H1 (cell line): ENCODE measurements around the gene ARMC7. TPM values are rescaled to one million over a fixed set of nuclear protein-coding genes. Genes with fewer than 3 reads are reported as not detected.

Experiments used
- CTCF ChIA-PET: fragments of 300-600 bp; sonication (Branson Sonifier 250); formaldehyde crosslinking; loops from one replicate; lab custom pipeline; 2021; ENCODE audit not compliant: partially characterized antibody; lab: Charles Lee
- POLR2A ChIA-PET: fragments of 300-600 bp; sonication (Branson Sonifier 250); formaldehyde crosslinking; loops from one replicate; lab custom pipeline; 2021; ENCODE audit warnings: inconsistent platforms; ENCODE audit not compliant: partially characterized antibody; lab: Charles Lee
- DNase-seq, 2 experiments: peaks; one replicate each; pipeline versions ENCODE4 v3.0.0 to v3.0.0-alpha.2; 2010 to 2022; ENCODE audit warnings: low spot score in 2 of 2, low read depth in 1 of 2, mixed read lengths in 1 of 2
- FAIRE-seq: peaks from 2 replicates; lab custom pipeline; 2011; peaks lifted over from hg19 to GRCh38; lab: Jason Lieb, UNC
- H2AFZ ChIP-seq: 2 replicates; pipeline ENCODE4 v1.8.1; 2012; ENCODE audit warnings: low read length, inconsistent platforms
- H2AK5ac ChIP-seq: 2 replicates; pipeline ENCODE4 v1.6.1; 2013; ENCODE audit warnings: low read depth, low read length
- H2BK120ac ChIP-seq: replicated peaks from 2 replicates; pipeline ENCODE3; 2013; ENCODE audit warnings: low read depth, low read length, inconsistent platforms
- H2BK12ac ChIP-seq: 2 replicates; pipeline ENCODE4 v1.6.1; 2013; ENCODE audit warnings: low read depth, low read length
- H2BK15ac ChIP-seq: 2 replicates; pipeline ENCODE4 v1.6.1; 2013; ENCODE audit warnings: low read length
- H2BK20ac ChIP-seq: 2 replicates; pipeline ENCODE4 v1.6.1; 2013; ENCODE audit warnings: low read length
- H2BK5ac ChIP-seq: 2 replicates; pipeline ENCODE4 v1.6.1; 2013; ENCODE audit warnings: low read depth, low read length
- H3K14ac ChIP-seq: 2 replicates; pipeline ENCODE4 v1.6.1; 2013; ENCODE audit warnings: inconsistent platforms; ENCODE audit not compliant: insufficient read length
- H3K18ac ChIP-seq: 2 replicates; pipeline ENCODE4 v1.6.1; 2013; ENCODE audit warnings: low read length; ENCODE audit errors: extremely low read depth
- H3K23ac ChIP-seq: 2 replicates; pipeline ENCODE4 v1.6.1; 2013; ENCODE audit warnings: inconsistent platforms; ENCODE audit not compliant: insufficient read length
- H3K23me2 ChIP-seq: 2 replicates; pipeline ENCODE4 v1.6.1; 2013; ENCODE audit warnings: low read depth, low read length
- H3K27ac ChIP-seq: 2 replicates; pipeline ENCODE4 v1.6.1; 2011; ENCODE audit warnings: low read depth, low read length, inconsistent platforms
- H3K27me3 ChIP-seq, 4 experiments: replicated peaks in 1 of 4; 1 replicate in 1 of 4; 2 replicates in 3 of 4; pipeline versions ENCODE4 v1.6.1 to v1.8.1; 2011 to 2013; ENCODE audit warnings: low read length in 3 of 4, mild to moderate bottlenecking in 3 of 4, inconsistent platforms in 2 of 4, mixed read lengths in 2 of 4, moderate library complexity in 1 of 4; ENCODE audit not compliant: control insufficient read depth in 3 of 4, insufficient read depth in 3 of 4; ENCODE audit errors: extremely low read depth in 1 of 4
- H3K36me3 ChIP-seq, 4 experiments: 2 replicates each; pipeline versions ENCODE4 v1.6.1 to v1.8.1; 2011 to 2013; ENCODE audit warnings: mild to moderate bottlenecking in 4 of 4, low read length in 3 of 4, moderate library complexity in 2 of 4, control low read depth in 1 of 4, inconsistent platforms in 1 of 4; ENCODE audit not compliant: insufficient read depth in 4 of 4, control insufficient read depth in 2 of 4
- H3K4ac ChIP-seq: replicated peaks from 2 replicates; pipeline ENCODE3; 2013; ENCODE audit warnings: low read length, low read depth, mixed read lengths, inconsistent platforms; ENCODE audit not compliant: insufficient read length
- H3K4me1 ChIP-seq, 4 experiments: replicated peaks in 1 of 4; 1 replicate in 1 of 4; 2 replicates in 3 of 4; pipeline versions ENCODE4 v1.6.1 to v1.8.1; 2011 to 2013; ENCODE audit warnings: low read length in 3 of 4, inconsistent platforms in 2 of 4, mixed read lengths in 1 of 4; ENCODE audit not compliant: insufficient read depth in 4 of 4, control insufficient read depth in 3 of 4
- H3K4me2 ChIP-seq, 2 experiments: 2 replicates each; pipeline versions ENCODE4 v1.6.1 to v1.8.1; 2011 to 2013; ENCODE audit warnings: low read depth in 2 of 2, low read length in 2 of 2, control low read depth in 1 of 2, inconsistent platforms in 1 of 2, mild to moderate bottlenecking in 1 of 2; ENCODE audit not compliant: insufficient read depth in 1 of 2
- H3K4me3 ChIP-seq, 4 experiments: fragments of 200-600, 300-600 bp in 1 of 4; sonication (generic), shearing (Covaris generic), sonication (Bioruptor Twin) in 1 of 4; 2 replicates each; pipeline versions ENCODE4 v1.5.1 to v1.8.1; 2011 to 2016; ENCODE audit warnings: low read length in 4 of 4, low read depth in 3 of 4, control low read depth in 2 of 4, inconsistent platforms in 2 of 4, mild to moderate bottlenecking in 2 of 4, mixed read lengths in 1 of 4, moderate library complexity in 1 of 4; ENCODE audit not compliant: insufficient read depth in 2 of 4; ENCODE audit errors: extremely low read depth in 1 of 4
- H3K56ac ChIP-seq: replicated peaks from 2 replicates; pipeline ENCODE3; 2013; ENCODE audit warnings: low read depth, mild to moderate bottlenecking, mixed read lengths, low read length, inconsistent platforms; ENCODE audit not compliant: insufficient read length
- H3K79me1 ChIP-seq: 2 replicates; pipeline ENCODE4 v1.6.1; 2013; ENCODE audit warnings: low read depth, low read length, control low read depth
- H3K79me2 ChIP-seq, 2 experiments: 2 replicates each; pipeline versions ENCODE4 v1.6.1 to v1.8.1; 2012 to 2013; ENCODE audit warnings: low read length in 2 of 2, mild to moderate bottlenecking in 2 of 2, inconsistent platforms in 1 of 2; ENCODE audit not compliant: insufficient read depth in 2 of 2, control insufficient read depth in 1 of 2
- H3K9ac ChIP-seq, 4 experiments: replicated peaks in 1 of 4; 1 replicate in 1 of 4; 2 replicates in 3 of 4; pipeline versions ENCODE4 v1.6.1 to v1.8.1; 2011 to 2013; ENCODE audit warnings: low read depth in 3 of 4, low read length in 3 of 4, control low read depth in 2 of 4, mild to moderate bottlenecking in 2 of 4, moderate library complexity in 2 of 4, inconsistent platforms in 1 of 4; ENCODE audit errors: extremely low read depth in 1 of 4
- H3K9me3 ChIP-seq, 2 experiments: 2 replicates each; pipeline versions ENCODE4 v1.6.1 to v1.8.1; 2012 to 2013; ENCODE audit warnings: mild to moderate bottlenecking in 2 of 2, moderate library complexity in 2 of 2, control low read depth in 1 of 2, inconsistent platforms in 1 of 2, low read depth in 1 of 2, low read length in 1 of 2, mixed read lengths in 1 of 2; ENCODE audit not compliant: insufficient read depth in 2 of 2
- H4K20me1 ChIP-seq, 2 experiments: replicated peaks in 1 of 2; 2 replicates each; pipeline versions ENCODE3 to v1.8.1; 2011 to 2013; ENCODE audit warnings: inconsistent platforms in 2 of 2, low read length in 2 of 2, mild to moderate bottlenecking in 1 of 2; ENCODE audit not compliant: insufficient read depth in 2 of 2, control insufficient read depth in 1 of 2
- H4K5ac ChIP-seq: 2 replicates; pipeline ENCODE4 v1.6.1; 2013; ENCODE audit warnings: low read length, low read depth, mixed read lengths, inconsistent platforms; ENCODE audit not compliant: insufficient read length
- H4K8ac ChIP-seq: 2 replicates; pipeline ENCODE4 v1.8.0; 2013; ENCODE audit warnings: mild to moderate bottlenecking, moderate library complexity, low read length, inconsistent platforms; ENCODE audit not compliant: insufficient read depth; ENCODE audit errors: extremely low read depth
- H4K91ac ChIP-seq: replicated peaks from 2 replicates; pipeline ENCODE3; 2013; ENCODE audit warnings: low read length, mixed read lengths, inconsistent platforms; ENCODE audit not compliant: insufficient read length
- CBX5 ChIP-seq: fragments of 300-800, 300-1000 bp; sonication (generic); IDR thresholded peaks from 2 replicates; pipeline ENCODE4 v1.7.1; 2016; ENCODE audit warnings: antibody characterized with exemption, low read length, low read depth
- GTF2F1 ChIP-seq: IDR thresholded peaks from 2 replicates; pipeline ENCODE4 v1.6.1; 2012; ENCODE audit warnings: low read depth, low read length, improper control_type of control experiment, borderline replicate concordance
- POLR2A ChIP-seq, 2 experiments: IDR thresholded peaks; 1 replicate in 1 of 2; 2 replicates in 1 of 2; pipeline ENCODE4 v1.6.1; 2011; ENCODE audit warnings: low read depth in 2 of 2, low read length in 2 of 2, mild to moderate bottlenecking in 2 of 2; ENCODE audit errors: control extremely low read depth in 1 of 2
- RAD21 ChIP-seq, 2 experiments: IDR thresholded peaks in 1 of 2; conservative IDR thresholded peaks in 1 of 2; 2 replicates each; pipeline ENCODE4 v1.6.1; 2011; ENCODE audit warnings: low read depth in 2 of 2, low read length in 2 of 2, improper control_type of control experiment in 1 of 2, inconsistent platforms in 1 of 2, mild to moderate bottlenecking in 1 of 2, moderate library complexity in 1 of 2
- WGBS, 2 experiments: shearing (Covaris generic) in 1 of 2; methylation state at CpG; one replicate each; pipeline versions ENCODE4 v1.1.6 to v1.1.7; 2013 to 2015; ENCODE audit warnings: low lambda C conversion rate in 2 of 2, mixed read lengths in 2 of 2, inconsistent platforms in 1 of 2, low coverage in 1 of 2, missing lambda C conversion rate in 1 of 2; ENCODE audit not compliant: insufficient replicate concordance in 2 of 2, insufficient coverage in 1 of 2, insufficient read length in 1 of 2; ENCODE audit errors: extremely low coverage in 1 of 2, missing lambda C conversion rate in 1 of 2; 5-methylcytosine and 5-hydroxymethylcytosine counted together
- polyA plus RNA-seq, 7 experiments: library from polyadenylated mRNA; depleted of rRNA in 3 of 7; stranded (reverse) in 5 of 7; unstranded in 2 of 7; fragments of >200 nt in 5 of 7; fragments of 200-250 nt in 2 of 7; gene quantifications; 1 replicate in 5 of 7; 2 replicates in 1 of 7; 4 replicates in 1 of 7; pipeline versions ENCODE4 v1.2.1 to v1.2.3, GENCODE V29; 2011 to 2013; ENCODE audit warnings: missing spikeins in 2 of 7, mixed read lengths in 2 of 7
- total RNA-seq: library from RNA; stranded (reverse); fragmentation: NEBNext Ultra II Directional; extraction: Animal tissue kit (Norgen Biotek cat#: 25700); gene quantifications from 2 replicates; pipeline ENCODE4 v1.2.1, GENCODE V29; 2021

ARMC7 gene
- total and polyA plus RNA-seq, 2 of the 8 experiments (the other 6 are each of a cell fraction or from before 2014, with no cell fraction given): 9.8 to 13.6 TPM

GRCh38 chr17:75125984-75126383, 16.2 kb downstream of the ARMC7 start:
- H4K91ac ChIP-seq: no peak overlapping the region
- no peak overlapping the region for H3K4ac ChIP-seq
- ChIA-PET CTCF (interaction anchor here (0.7 to 12.9 kb wide), 8 partner anchors 12 to 286 kb away, joined by 3 to 239 read pairs (median 4); partner anchors contain the start of gene ARMC7), POLR2A (interaction anchor here (1.1 to 13.9 kb wide), 7 partner anchors 8 to 62 kb away, joined by 3 to 134 read pairs (median 7); no protein-coding TSS in a partner anchor)
- no peak overlapping the region for H3K56ac ChIP-seq
- no peak overlapping the region for H4K8ac ChIP-seq
- no peaks in the 10 kb centered on the region; a peak in 1 of 7 replicates for H3K27me3 ChIP-seq
- H2AFZ ChIP-seq: no peak overlapping the region
- no peak overlapping the region for H2BK15ac ChIP-seq
- no peaks in the 10 kb centered on the region; the same call in 1 of the 2 replicates for H3K79me1 ChIP-seq
- H3K23me2 ChIP-seq: 0 out of 2 replicates have a peak, but pooled peaks cover 2% of the 10 kb centered on the region
- no peak overlapping the region for H2BK120ac ChIP-seq
- H3K9ac ChIP-seq: no peak overlapping the region; a peak in 1 of 7 replicates
- H3K27ac ChIP-seq: 0 out of 2 replicates have a peak overlapping the region, but pooled peaks have one; percentile 10
- no peak overlapping the region for H4K5ac ChIP-seq
- H2BK12ac ChIP-seq: no peak overlapping the region
- FAIRE-seq (no peak), DNase-seq (no peak)
- H3K79me2 ChIP-seq: peaks cover 0 to 9% of the 10 kb centered on the region in 2 experiments; a peak in 1 of 4 replicates
- H3K14ac ChIP-seq: no peak overlapping the region
- H3K23ac ChIP-seq: no peak overlapping the region
- no peak overlapping the region for H3K4me3 ChIP-seq
- H2BK20ac ChIP-seq: no peak overlapping the region
- H2BK5ac ChIP-seq: no peak overlapping the region
- no peaks in the 10 kb centered on the region for H3K9me3 ChIP-seq
- no peak overlapping the region for H2AK5ac ChIP-seq
- H3K4me1 ChIP-seq: peaks cover 0 to 8% (median 4%) of the 10 kb centered on the region in 4 experiments; a peak in 5 of 7 replicates
- no peak overlapping the region for H3K4me2 ChIP-seq
- TF ChIP-seq CBX5: no peak
- 0 out of 3 replicates have a peak, but pooled peaks of 1 of the 2 experiments have one; percentile 18 for TF ChIP-seq POLR2A (IDR thresholded peaks at IDR 0.05; ENCODE audit: control extremely low read depth in 1 of 2, low read depth in 2 of 2, low read length in 2 of 2)
- TF ChIP-seq GTF2F1: no peak
- no peak for TF ChIP-seq RAD21 (IDR thresholded peaks at IDR 0.05 in 1 of 2, conservative IDR thresholded peaks at IDR 0.05 in 1 of 2; ENCODE audit: low read depth in 2 of 2, low read length in 2 of 2)
- WGBS, 2 experiments: 81% methylated on average over 3 of the region's 3 CpGs; no CpG with 5 or more reads in 1 of the 2 experiments
- H3K36me3 ChIP-seq: peaks cover 0 to 10% (median 6%) of the 10 kb centered on the region in 4 experiments; a peak in 6 of 8 replicates
- H4K20me1 ChIP-seq: peaks cover 8 to 11% of the 10 kb centered on the region in 2 experiments
- no peak overlapping the region for H3K18ac ChIP-seq
